ENCODE results near the gene C1orf167. TPM values are rescaled to one million over a fixed set of nuclear protein-coding genes. Genes with fewer than 3 reads are reported as not detected.
A peak's percentile ranks its signal among the peaks of the same experiment; 100 is the strongest.

C1orf167 gene
- total and polyA plus RNA-seq, 10 donors = 0.74 to 4.8 (median 0.88) TPM; not detected in 1

DNA sequence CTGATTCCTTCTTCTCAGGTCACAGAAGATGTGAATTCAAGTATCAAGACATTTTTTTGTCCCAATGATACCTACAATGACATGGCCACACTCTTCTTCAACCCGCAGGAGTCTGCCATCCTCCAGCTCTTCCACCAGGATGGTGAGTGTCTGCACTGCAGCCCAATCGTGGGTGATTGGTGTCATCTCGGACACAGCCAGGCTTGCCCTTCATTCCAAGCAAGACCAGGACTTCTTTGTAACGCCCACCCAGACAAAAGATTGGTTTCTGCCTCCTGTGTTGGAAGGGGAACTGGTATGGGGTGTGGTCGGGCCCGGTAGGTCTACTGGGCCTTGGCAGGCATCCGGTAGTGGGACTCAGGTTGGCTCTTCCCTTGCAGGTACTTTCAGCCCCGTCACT is 71.5 kb downstream of the C1orf167 start:
- 92 to 99% (median 93%) methylated on average over 8 of the region's 8 CpGs for WGBS, 5 donors
- TF ChIP-seq POLR2A (IDR thresholded peaks at IDR 0.05) (no peak), POLR2AphosphoS5 (IDR thresholded peaks at IDR 0.05) (no peak)
- TF ChIP-seq, protein P1, sequence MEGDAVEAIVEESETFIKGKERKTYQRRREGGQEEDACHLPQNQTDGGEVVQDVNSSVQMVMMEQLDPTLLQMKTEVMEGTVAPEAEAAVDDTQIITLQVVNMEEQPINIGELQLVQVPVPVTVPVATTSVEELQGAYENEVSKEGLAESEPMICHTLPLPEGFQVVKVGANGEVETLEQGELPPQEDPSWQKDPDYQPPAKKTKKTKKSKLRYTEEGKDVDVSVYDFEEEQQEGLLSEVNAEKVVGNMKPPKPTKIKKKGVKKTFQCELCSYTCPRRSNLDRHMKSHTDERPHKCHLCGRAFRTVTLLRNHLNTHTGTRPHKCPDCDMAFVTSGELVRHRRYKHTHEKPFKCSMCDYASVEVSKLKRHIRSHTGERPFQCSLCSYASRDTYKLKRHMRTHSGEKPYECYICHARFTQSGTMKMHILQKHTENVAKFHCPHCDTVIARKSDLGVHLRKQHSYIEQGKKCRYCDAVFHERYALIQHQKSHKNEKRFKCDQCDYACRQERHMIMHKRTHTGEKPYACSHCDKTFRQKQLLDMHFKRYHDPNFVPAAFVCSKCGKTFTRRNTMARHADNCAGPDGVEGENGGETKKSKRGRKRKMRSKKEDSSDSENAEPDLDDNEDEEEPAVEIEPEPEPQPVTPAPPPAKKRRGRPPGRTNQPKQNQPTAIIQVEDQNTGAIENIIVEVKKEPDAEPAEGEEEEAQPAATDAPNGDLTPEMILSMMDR (IDR thresholded peaks at IDR 0.05 in 8 of 11, conservative IDR thresholded peaks at IDR 0.05 in 3 of 11) = no peak
- intact Hi-C loops (cut with DNase I; ENCODE audit: low total_unique reads) = no loop called here
- H3K9me3 ChIP-seq = no peaks in the 10 kb centered on the region
- no peaks in the 10 kb centered on the region for H3K27me3 ChIP-seq (replicated peaks in 1 of 7)
- no peak overlapping the region for H3K4me3 ChIP-seq
- H3K36me3 ChIP-seq = peaks cover 7 to 100% (median 92%) of the 10 kb centered on the region in 6 donors
- H3K4me1 ChIP-seq = peaks cover 0 to 1% (median under 1%) of the 10 kb centered on the region in 6 donors
- no peak overlapping the region for H3K27ac ChIP-seq
- no peak for DNase-seq

DNA sequence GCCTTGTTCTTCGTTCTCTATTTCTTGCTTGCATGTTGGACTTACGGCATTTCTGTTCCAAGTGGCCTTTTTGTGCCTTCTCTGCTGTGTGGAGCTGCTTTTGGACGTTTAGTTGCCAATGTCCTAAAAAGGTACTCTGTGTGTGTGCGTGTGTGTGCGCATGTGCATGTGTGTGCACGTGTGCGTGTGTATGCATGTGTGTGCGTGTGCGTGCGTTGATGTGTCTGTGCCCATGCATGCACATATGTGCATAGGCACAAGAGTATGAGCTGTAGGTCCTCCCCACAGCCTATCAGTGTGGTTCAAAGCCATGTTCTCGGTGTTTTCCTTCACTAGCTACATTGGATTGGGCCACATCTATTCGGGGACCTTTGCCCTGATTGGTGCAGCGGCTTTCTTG is 71.9 kb downstream of the C1orf167 start:
- 92 to 98% (median 95%) methylated on average over 11 to 13 of the region's 13 CpGs for WGBS, 5 donors
- H3K36me3 ChIP-seq = peaks cover 7 to 100% (median 91%) of the 10 kb centered on the region in 6 donors
- intact Hi-C loops (cut with DNase I; ENCODE audit: low total_unique reads) = no loop called here
- H3K27me3 ChIP-seq (replicated peaks in 1 of 7) = no peaks in the 10 kb centered on the region
- no peak overlapping the region for H3K4me3 ChIP-seq
- no peak overlapping the region for H3K27ac ChIP-seq
- H3K9me3 ChIP-seq = no peaks in the 10 kb centered on the region
- peaks cover 0 to 5% (median 2%) of the 10 kb centered on the region in 6 donors for H3K4me1 ChIP-seq
- no peak for DNase-seq
- TF ChIP-seq POLR2A (IDR thresholded peaks at IDR 0.05) = no peak
- no peak for TF ChIP-seq POLR2AphosphoS5 (IDR thresholded peaks at IDR 0.05)
- TF ChIP-seq, protein P1 (IDR thresholded peaks at IDR 0.05 in 8 of 11, conservative IDR thresholded peaks at IDR 0.05 in 3 of 11) = no peak

DNA sequence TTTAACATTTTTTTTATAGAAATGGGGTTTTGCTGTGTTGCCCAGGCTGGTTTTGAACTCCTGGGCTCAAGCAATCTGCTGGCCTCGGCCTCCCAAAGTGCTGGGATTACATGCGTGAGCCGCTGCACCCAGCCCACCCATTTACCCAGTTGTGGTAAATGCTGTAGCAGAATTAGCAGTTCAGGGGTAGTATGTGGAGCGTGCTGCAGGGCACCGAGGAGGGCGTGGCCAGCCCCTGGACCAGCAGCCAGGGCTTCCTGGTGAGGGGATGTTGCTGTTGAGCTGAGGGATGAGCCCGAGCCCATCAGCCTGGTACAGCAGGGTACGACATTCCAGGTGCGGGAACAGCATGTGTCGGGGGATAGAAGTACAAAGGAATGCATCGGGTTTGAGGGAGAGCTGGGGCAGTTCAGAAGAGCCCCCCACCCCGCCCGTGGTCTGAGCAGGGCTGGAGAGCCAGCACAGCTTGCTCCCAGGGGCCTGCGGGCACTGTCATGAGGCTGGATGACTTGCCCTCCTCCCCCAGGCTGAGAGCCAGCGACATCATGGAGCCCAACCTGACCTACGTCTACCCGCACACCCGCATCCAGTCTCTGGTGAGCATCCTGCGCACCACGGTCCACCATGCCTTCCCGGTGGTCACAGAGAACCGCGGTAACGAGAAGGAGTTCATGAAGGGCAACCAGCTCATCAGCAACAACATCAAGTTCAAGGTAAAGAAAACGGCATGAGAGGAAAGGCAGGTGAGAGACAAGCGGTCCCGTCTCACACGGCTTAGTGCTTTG is 73.6 kb downstream of the C1orf167 start:
- intact Hi-C loops (cut with DNase I; ENCODE audit: low total_unique reads) = loop anchor here (5.0 kb wide), 1 partner anchor 57 kb away; no protein-coding TSS in a partner anchor
- Histone ChIP-seq H3K9me3 (no peaks in the 10 kb centered on the region), H3K27me3 (replicated peaks in 1 of 7) (no peaks in the 10 kb centered on the region), H3K27ac (no peak overlapping the region), H3K4me3 (no peak overlapping the region), H3K4me1 (peaks cover 0 to 8% (median 2%) of the 10 kb centered on the region in 6 donors), H3K36me3 (peaks cover 12 to 100% (median 95%) of the 10 kb centered on the region in 6 donors)
- TF ChIP-seq POLR2AphosphoS5 (IDR thresholded peaks at IDR 0.05) (peak in 1 of 3 donors; percentile 39), POLR2A (IDR thresholded peaks at IDR 0.05) (no peak)
- TF ChIP-seq, protein P1 (IDR thresholded peaks at IDR 0.05 in 8 of 11, conservative IDR thresholded peaks at IDR 0.05 in 3 of 11) = no peak
- DNase-seq = no peak
- 94 to 97% (median 95%) methylated on average over 28 of the region's 28 CpGs for WGBS, 5 donors
